H9 (cell line): ENCODE data around the gene RPL39L. TPM values are rescaled to one million over a fixed set of nuclear protein-coding genes. Genes with fewer than 3 reads are reported as not detected.

Experiments used
- DNase-seq: peaks from one replicate; pipeline ENCODE4 v3.0.0-alpha.2; 2017
- H2AFZ ChIP-seq: one replicate; pipeline ENCODE4 v1.6.1; 2013; ENCODE audit warnings: mild to moderate bottlenecking, low read length, control low read depth, moderate library complexity
- H2AK5ac ChIP-seq: 2 replicates; pipeline ENCODE4 v1.6.1; 2013; ENCODE audit warnings: low read length, control low read depth, mixed read lengths; ENCODE audit not compliant: insufficient read length
- H2BK120ac ChIP-seq: one replicate; pipeline ENCODE4 v1.6.1; 2013; ENCODE audit warnings: low read depth, mild to moderate bottlenecking, low read length, control low read depth, inconsistent platforms; ENCODE audit not compliant: poor library complexity, severe bottlenecking
- H2BK12ac ChIP-seq: 2 replicates; pipeline ENCODE4 v1.6.1; 2013; ENCODE audit warnings: low read length, control low read depth, mixed read lengths, low read depth; ENCODE audit not compliant: insufficient read length
- H2BK15ac ChIP-seq: 2 replicates; pipeline ENCODE4 v1.6.1; 2013; ENCODE audit warnings: low read depth, low read length, control low read depth
- H2BK20ac ChIP-seq: one replicate; pipeline ENCODE4 v1.6.1; 2013; ENCODE audit warnings: low read depth, mild to moderate bottlenecking, low read length, control low read depth, inconsistent platforms; ENCODE audit not compliant: poor library complexity, severe bottlenecking
- H2BK5ac ChIP-seq: 2 replicates; pipeline ENCODE4 v1.6.1; 2013; ENCODE audit warnings: low read length, control low read depth, mixed read lengths; ENCODE audit not compliant: insufficient read length
- H3K14ac ChIP-seq: 2 replicates; pipeline ENCODE4 v1.6.1; 2013; ENCODE audit warnings: low read length, control low read depth; ENCODE audit not compliant: insufficient read depth
- H3K18ac ChIP-seq: 2 replicates; pipeline ENCODE4 v1.6.1; 2013; ENCODE audit warnings: low read depth, mild to moderate bottlenecking, mixed read lengths, low read length, control low read depth; ENCODE audit not compliant: insufficient read length
- H3K23ac ChIP-seq: 2 replicates; pipeline ENCODE4 v1.6.1; 2013; ENCODE audit warnings: low read length, control low read depth, mixed read lengths, low read depth; ENCODE audit not compliant: insufficient read length
- H3K23me2 ChIP-seq: 2 replicates; pipeline ENCODE4 v1.6.1; 2013; ENCODE audit warnings: low read depth, mild to moderate bottlenecking, mixed read lengths, low read length, control low read depth; ENCODE audit not compliant: insufficient read length, poor library complexity, severe bottlenecking
- H3K27ac ChIP-seq: 2 replicates; pipeline ENCODE4 v1.5.1; 2013; ENCODE audit warnings: low read length, control low read depth, mixed read lengths, low read depth; ENCODE audit not compliant: insufficient read length
- H3K27me3 ChIP-seq: 2 replicates; pipeline ENCODE4 v1.6.1; 2013; ENCODE audit warnings: low read length, control low read depth, inconsistent platforms; ENCODE audit not compliant: insufficient read depth
- H3K4ac ChIP-seq: 2 replicates; pipeline ENCODE4 v1.6.1; 2013; ENCODE audit warnings: low read depth, mild to moderate bottlenecking, control low read depth, inconsistent platforms, low read length, moderate library complexity
- H3K4me1 ChIP-seq: 2 replicates; pipeline ENCODE4 v1.6.1; 2013; ENCODE audit warnings: low read length, control low read depth, inconsistent platforms; ENCODE audit not compliant: insufficient read depth
- H3K4me2 ChIP-seq: 2 replicates; pipeline ENCODE4 v1.6.1; 2013; ENCODE audit warnings: low read length, control low read depth, mixed read lengths; ENCODE audit not compliant: insufficient read length, insufficient read depth
- H3K56ac ChIP-seq: 2 replicates; pipeline ENCODE4 v1.6.1; 2013; ENCODE audit warnings: low read depth, mild to moderate bottlenecking, mixed read lengths, low read length, control low read depth; ENCODE audit not compliant: insufficient read length
- H3K79me1 ChIP-seq: 2 replicates; pipeline ENCODE4 v1.6.1; 2013; ENCODE audit warnings: low read depth, mild to moderate bottlenecking, moderate library complexity, low read length, control low read depth, inconsistent platforms; ENCODE audit not compliant: insufficient read depth, poor library complexity, severe bottlenecking
- H3K79me2 ChIP-seq: 2 replicates; pipeline ENCODE4 v1.6.1; 2013; ENCODE audit warnings: low read length, control low read depth, inconsistent platforms; ENCODE audit not compliant: insufficient read depth
- H3K9ac ChIP-seq: 2 replicates; pipeline ENCODE4 v1.6.1; 2013; ENCODE audit warnings: low read length, control low read depth, mixed read lengths; ENCODE audit not compliant: insufficient read length; ENCODE audit errors: extremely low read depth
- H3K9me3 ChIP-seq: one replicate; pipeline ENCODE4 v1.6.1; 2013; ENCODE audit warnings: low read depth, low read length, inconsistent platforms; ENCODE audit not compliant: control insufficient read depth
- H3T11ph ChIP-seq: one replicate; pipeline ENCODE4 v1.6.1; 2013; ENCODE audit warnings: mild to moderate bottlenecking, low read length, control low read depth, inconsistent platforms
- H4K20me1 ChIP-seq: one replicate; pipeline ENCODE4 v1.6.1; 2013; ENCODE audit not compliant: control insufficient read depth, insufficient read length, insufficient read depth
- H4K5ac ChIP-seq: 2 replicates; pipeline ENCODE4 v1.6.1; 2013; ENCODE audit warnings: low read depth, mild to moderate bottlenecking, mixed read lengths, low read length, control low read depth; ENCODE audit not compliant: insufficient read length
- H4K8ac ChIP-seq: replicated peaks from 2 replicates; pipeline ENCODE4 v1.6.1; 2013; ENCODE audit warnings: low read length, control low read depth, mixed read lengths, low read depth; ENCODE audit not compliant: insufficient read length
- H4K91ac ChIP-seq: 2 replicates; pipeline ENCODE4 v1.6.1; 2013; ENCODE audit warnings: low read depth, mild to moderate bottlenecking, moderate library complexity, mixed read lengths, low read length, control low read depth; ENCODE audit not compliant: insufficient read length
- H3K27ac Mint-ChIP-seq, 3 experiments: 2 replicates in 2 of 3; 3 replicates in 1 of 3; pipeline ENCODE4 v1.8.0; 2020 to 2021; ENCODE audit warnings: mixed read lengths in 3 of 3, mild to moderate bottlenecking in 1 of 3, moderate library complexity in 1 of 3
- H3K27me3 Mint-ChIP-seq: 2 replicates; pipeline ENCODE4 v1.8.0; 2021; ENCODE audit warnings: low read depth, mild to moderate bottlenecking, moderate library complexity, mixed read lengths
- H3K36me3 Mint-ChIP-seq, 3 experiments: 2 replicates in 2 of 3; 3 replicates in 1 of 3; pipeline ENCODE4 v1.8.0; 2020 to 2021; ENCODE audit warnings: low read depth in 3 of 3, mixed read lengths in 3 of 3; ENCODE audit not compliant: insufficient read depth in 1 of 3
- H3K4me1 Mint-ChIP-seq, 2 experiments: 2 replicates each; pipeline ENCODE4 v1.8.0; 2020; ENCODE audit warnings: mixed read lengths in 2 of 2
- H3K4me3 Mint-ChIP-seq, 2 experiments: 2 replicates in 1 of 2; 3 replicates in 1 of 2; pipeline ENCODE4 v1.8.0; 2020 to 2021; ENCODE audit warnings: mild to moderate bottlenecking in 2 of 2, mixed read lengths in 2 of 2, moderate library complexity in 1 of 2
- H3K9me3 Mint-ChIP-seq, 2 experiments: 2 replicates in 1 of 2; 3 replicates in 1 of 2; pipeline ENCODE4 v1.8.0; 2020; ENCODE audit warnings: mild to moderate bottlenecking in 2 of 2, mixed read lengths in 2 of 2, moderate library complexity in 1 of 2
- CTCF ChIP-seq: fragments of 200-600 bp; sonication (generic); conservative IDR thresholded peaks from 3 replicates; pipeline ENCODE4 v1.8.0; 2021; ENCODE audit warnings: antibody characterized with exemption, mild to moderate bottlenecking
- WGBS: extraction: QIAGEN DNeasy Blood & Tissue Kit; methylation state at CpG from one replicate; pipeline ENCODE4 v1.1.7; 2013; ENCODE audit warnings: missing lambda C conversion rate, low lambda C conversion rate, mixed read lengths; ENCODE audit not compliant: insufficient read length; ENCODE audit errors: extremely low coverage; 5-methylcytosine and 5-hydroxymethylcytosine counted together
- total RNA-seq: library from RNA; stranded (reverse); gene quantifications from 2 replicates; pipeline ENCODE4 v1.2.1, GENCODE V29; 2021

Gene RPL39L
- total RNA-seq, 1 experiment from 2014 or later: 71.7 TPM

GRCh38 chr3:187186375-187186774, 47.1 kb upstream of the RPL39L start:
- peak overlapping the region in 2 of 3 experiments; percentile 8 to 93; a peak in 3 of 7 replicates for H3K27ac Mint-ChIP-seq
- H4K91ac ChIP-seq: no peak overlapping the region
- H3K14ac ChIP-seq: no peak overlapping the region
- H3K9me3 ChIP-seq: no peaks in the 10 kb centered on the region
- no peak overlapping the region for H4K8ac ChIP-seq
- H3K36me3 Mint-ChIP-seq: peaks cover 0 to 14% (median 0%) of the 10 kb centered on the region in 3 experiments; a peak in 3 of 7 replicates
- H3K4me1 Mint-ChIP-seq: peaks cover 58 to 77% of the 10 kb centered on the region in 2 experiments
- no peak for DNase-seq
- no peaks in the 10 kb centered on the region for H3K79me1 ChIP-seq
- H2BK5ac ChIP-seq: no peak overlapping the region
- H3K9ac ChIP-seq: no peak overlapping the region
- H3K18ac ChIP-seq: no peak overlapping the region
- H2BK120ac ChIP-seq: no peak overlapping the region
- no peak overlapping the region for H3K4ac ChIP-seq
- H2AK5ac ChIP-seq: no peak overlapping the region
- no peaks in the 10 kb centered on the region for H4K20me1 ChIP-seq
- H3K27ac ChIP-seq: no peak overlapping the region
- H3K56ac ChIP-seq: no peak overlapping the region
- H3K79me2 ChIP-seq: no peaks in the 10 kb centered on the region
- no peak overlapping the region for H2BK20ac ChIP-seq
- H2BK12ac ChIP-seq: no peak overlapping the region
- TF ChIP-seq CTCF: no peak
- H3K23ac ChIP-seq: no peak overlapping the region
- no peaks in the 10 kb centered on the region for H3K27me3 ChIP-seq
- H3K4me1 ChIP-seq: peaks cover 20% of the 10 kb centered on the region
- no CpG with 5 or more reads among the region's 2 CpGs for WGBS
- H3K27me3 Mint-ChIP-seq: no peaks in the 10 kb centered on the region
- peaks cover 0 to 2% of the 10 kb centered on the region in 2 experiments; a peak in 1 of 5 replicates for H3K9me3 Mint-ChIP-seq
- no peak overlapping the region for H4K5ac ChIP-seq
- H2BK15ac ChIP-seq: no peak overlapping the region
- H3K4me3 Mint-ChIP-seq: no peak overlapping the region
- H2AFZ ChIP-seq: no peak overlapping the region
- no peak overlapping the region for H3T11ph ChIP-seq
- H3K4me2 ChIP-seq: no peak overlapping the region
- H3K23me2 ChIP-seq: no peaks in the 10 kb centered on the region
